Measurements from ENCODE around the gene SORT1.

DNA sequence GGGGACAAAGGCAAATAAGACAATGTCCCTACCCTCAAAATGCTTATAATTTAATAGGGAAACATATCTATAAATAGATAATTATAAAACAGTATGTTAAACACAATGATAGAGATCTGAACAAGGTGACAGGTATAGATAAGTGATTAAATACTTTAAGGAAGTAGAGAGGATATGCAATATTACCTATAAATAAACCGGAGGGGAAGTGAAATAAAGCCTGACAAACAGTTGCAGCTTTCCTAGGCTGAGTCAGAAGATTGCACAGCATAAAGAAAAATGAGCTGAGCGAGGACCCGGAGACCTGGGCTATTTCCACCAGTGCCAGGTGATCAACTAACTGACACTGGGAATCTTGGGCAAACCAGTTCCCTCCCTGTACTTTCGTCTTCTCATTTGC, 103.2 kb downstream of the SORT1 start:
- TF ChIP-seq, protein P1, sequence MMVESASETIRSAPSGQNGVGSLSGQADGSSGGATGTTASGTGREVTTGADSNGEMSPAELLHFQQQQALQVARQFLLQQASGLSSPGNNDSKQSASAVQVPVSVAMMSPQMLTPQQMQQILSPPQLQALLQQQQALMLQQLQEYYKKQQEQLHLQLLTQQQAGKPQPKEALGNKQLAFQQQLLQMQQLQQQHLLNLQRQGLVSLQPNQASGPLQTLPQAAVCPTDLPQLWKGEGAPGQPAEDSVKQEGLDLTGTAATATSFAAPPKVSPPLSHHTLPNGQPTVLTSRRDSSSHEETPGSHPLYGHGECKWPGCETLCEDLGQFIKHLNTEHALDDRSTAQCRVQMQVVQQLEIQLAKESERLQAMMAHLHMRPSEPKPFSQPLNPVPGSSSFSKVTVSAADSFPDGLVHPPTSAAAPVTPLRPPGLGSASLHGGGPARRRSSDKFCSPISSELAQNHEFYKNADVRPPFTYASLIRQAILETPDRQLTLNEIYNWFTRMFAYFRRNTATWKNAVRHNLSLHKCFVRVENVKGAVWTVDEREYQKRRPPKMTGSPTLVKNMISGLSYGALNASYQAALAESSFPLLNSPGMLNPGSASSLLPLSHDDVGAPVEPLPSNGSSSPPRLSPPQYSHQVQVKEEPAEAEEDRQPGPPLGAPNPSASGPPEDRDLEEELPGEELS (CRISPR knock-in tag; IDR thresholded peaks at IDR 0.05) = no peak
- no peak for TF ChIP-seq ZNF44 (CRISPR knock-in tag; IDR thresholded peaks at IDR 0.05)
- no peak for TF ChIP-seq JUNB (CRISPR knock-in tag; IDR thresholded peaks at IDR 0.05; ENCODE audit: borderline replicate concordance)
- no peak for TF ChIP-seq EED (CRISPR knock-in tag; IDR thresholded peaks at IDR 0.05)
